Activated naive CD4-positive, alpha-beta T cell treated with anti-CD3 and anti-CD28 coated beads, Interleukin-2, amount 10 ng/mL, durations not matched to agents 7 days and 5 days (primary cell): Measurements from ENCODE around the gene LAMA2.
"Not testable (repeated sequence)": the region's sequence is repeated elsewhere in the genome, so short reads cannot be mapped to it uniquely, and the experiment has no call there.

Experiments used
- CTCF ChIA-PET: fragments of 350-600 bp; sonication (Branson Sonifier 250); formaldehyde crosslinking; loops from one replicate; lab custom pipeline; 2021; ENCODE audit warnings: antibody characterized with exemption; lab: Charles Lee
- DNase-seq: peaks from one replicate; pipeline ENCODE4 v3.0.0-alpha.2; 2020
- H3K27ac Mint-ChIP-seq: one replicate; pipeline ENCODE4 v1.8.0; 2021; ENCODE audit warnings: mild to moderate bottlenecking, moderate library complexity, mixed read lengths
- H3K27me3 Mint-ChIP-seq: one replicate; pipeline ENCODE4 v1.8.0; 2021; ENCODE audit warnings: mild to moderate bottlenecking, mixed read lengths
- H3K36me3 Mint-ChIP-seq: one replicate; pipeline ENCODE4 v1.8.0; 2021; ENCODE audit warnings: mixed read lengths
- H3K4me1 Mint-ChIP-seq: one replicate; pipeline ENCODE4 v1.8.0; 2021; ENCODE audit warnings: mixed read lengths
- H3K4me3 Mint-ChIP-seq: one replicate; pipeline ENCODE4 v1.8.0; 2021; ENCODE audit warnings: mild to moderate bottlenecking, moderate library complexity, mixed read lengths
- H3K9me3 Mint-ChIP-seq: one replicate; pipeline ENCODE4 v1.8.0; 2021; ENCODE audit warnings: mixed read lengths

The LAMA2 gene

GRCh38 chr6:129050086-129050485, 167.1 kb downstream of the LAMA2 start:
- CTCF ChIA-PET, result no interaction called here
- Mint-ChIP-seq H3K4me3 (no peak overlapping the region), H3K27ac (no peak overlapping the region), H3K36me3 (no peaks in the 10 kb centered on the region), H3K9me3 (no peaks in the 10 kb centered on the region), H3K4me1 (no peaks in the 10 kb centered on the region), H3K27me3 (no peaks in the 10 kb centered on the region)
- DNase-seq, result no peak

- CTCF ChIA-PET, DNase-seq, H3K4me1 Mint-ChIP-seq, H3K27me3 Mint-ChIP-seq, H3K36me3 Mint-ChIP-seq, H3K4me3 Mint-ChIP-seq, H3K27ac Mint-ChIP-seq, H3K9me3 Mint-ChIP-seq: not testable (repeated sequence)
These were observed 170.2 kb downstream of the LAMA2 start for GRCh38 chr6:129053143-129053542.

GRCh38 chr6:129055796-129056195, 172.9 kb downstream of the LAMA2 start:
- no peak for DNase-seq

GRCh38 chr6:129059650-129060049, 176.7 kb downstream of the LAMA2 start:
- Mint-ChIP-seq H3K27ac (no peak overlapping the region), H3K4me1 (no peaks in the 10 kb centered on the region), H3K36me3 (no peaks in the 10 kb centered on the region), H3K4me3 (no peak overlapping the region), H3K27me3 (no peaks in the 10 kb centered on the region), H3K9me3 (no peaks in the 10 kb centered on the region)
- CTCF ChIA-PET, result no interaction called here
- DNase-seq, result no peak

More at GRCh38 chr6:129055796-129056195, 172.9 kb downstream of the LAMA2 start:
- Mint-ChIP-seq H3K27ac (no peak overlapping the region), H3K9me3 (no peaks in the 10 kb centered on the region), H3K36me3 (no peaks in the 10 kb centered on the region), H3K4me1 (no peaks in the 10 kb centered on the region), H3K27me3 (no peaks in the 10 kb centered on the region), H3K4me3 (no peak overlapping the region)
- CTCF ChIA-PET, result interaction anchor here (0.6 kb wide), 1 partner anchor 1732 kb away, joined by 3 read pairs; no protein-coding TSS in a partner anchor

GRCh38 chr6:129069006-129069405, 186.1 kb downstream of the LAMA2 start:
- Mint-ChIP-seq H3K36me3 (no peaks in the 10 kb centered on the region), H3K4me1 (no peaks in the 10 kb centered on the region), H3K27me3 (no peaks in the 10 kb centered on the region), H3K9me3 (no peaks in the 10 kb centered on the region), H3K4me3 (no peak overlapping the region), H3K27ac (no peak overlapping the region)
- CTCF ChIA-PET, result no interaction called here
- no peak for DNase-seq

GRCh38 chr6:129073051-129073450, 190.1 kb downstream of the LAMA2 start:
- Mint-ChIP-seq H3K36me3 (no peaks in the 10 kb centered on the region), H3K27ac (no peak overlapping the region), H3K4me3 (no peak overlapping the region), H3K9me3 (no peaks in the 10 kb centered on the region), H3K4me1 (no peaks in the 10 kb centered on the region), H3K27me3 (no peaks in the 10 kb centered on the region)
- no peak for DNase-seq
- CTCF ChIA-PET, result no interaction called here

GRCh38 chr6:129073691-129074395, 190.9 kb downstream of the LAMA2 start:
- CTCF ChIA-PET, result interaction anchor here (0.6 kb wide), 1 partner anchor 388 kb away, joined by 3 read pairs; no protein-coding TSS in a partner anchor
- no peaks in the 10 kb centered on the region for H3K9me3 Mint-ChIP-seq
- no peaks in the 10 kb centered on the region for H3K4me1 Mint-ChIP-seq
- H3K27me3 Mint-ChIP-seq, result no peaks in the 10 kb centered on the region
- H3K4me3 Mint-ChIP-seq, result no peak overlapping the region
- H3K36me3 Mint-ChIP-seq, result no peaks in the 10 kb centered on the region
- DNase-seq, result no peak
- no peak overlapping the region for H3K27ac Mint-ChIP-seq

- Mint-ChIP-seq H3K27ac (no peak overlapping the region), H3K36me3 (no peaks in the 10 kb centered on the region), H3K4me3 (no peak overlapping the region), H3K9me3 (no peaks in the 10 kb centered on the region), H3K27me3 (no peaks in the 10 kb centered on the region), H3K4me1 (no peaks in the 10 kb centered on the region)
- no peak for DNase-seq
- CTCF ChIA-PET, result no interaction called here
These were observed 201.5 kb downstream of the LAMA2 start for GRCh38 chr6:129084406-129084805.

- H3K36me3 Mint-ChIP-seq, H3K4me1 Mint-ChIP-seq, DNase-seq, H3K27ac Mint-ChIP-seq, H3K4me3 Mint-ChIP-seq, H3K9me3 Mint-ChIP-seq, H3K27me3 Mint-ChIP-seq, CTCF ChIA-PET: not testable (repeated sequence)
These were observed 205.5 kb downstream of the LAMA2 start for GRCh38 chr6:129088481-129088880.

- Mint-ChIP-seq H3K4me3 (no peak overlapping the region), H3K9me3 (no peaks in the 10 kb centered on the region), H3K27ac (no peak overlapping the region), H3K4me1 (no peaks in the 10 kb centered on the region), H3K36me3 (no peaks in the 10 kb centered on the region), H3K27me3 (no peaks in the 10 kb centered on the region)
- CTCF ChIA-PET, result no interaction called here
- no peak for DNase-seq
These were observed 206.4 kb downstream of the LAMA2 start for GRCh38 chr6:129089357-129089756.

- Mint-ChIP-seq H3K9me3 (no peaks in the 10 kb centered on the region), H3K36me3 (no peaks in the 10 kb centered on the region), H3K4me3 (no peak overlapping the region), H3K4me1 (no peaks in the 10 kb centered on the region), H3K27me3 (no peaks in the 10 kb centered on the region), H3K27ac (no peak overlapping the region)
- no peak for DNase-seq
- CTCF ChIA-PET, result no interaction called here
These were observed 211.2 kb downstream of the LAMA2 start for GRCh38 chr6:129094147-129094546.

GRCh38 chr6:129096651-129097290, 213.8 kb downstream of the LAMA2 start:
- Mint-ChIP-seq H3K4me3 (no peak overlapping the region), H3K27ac (no peak overlapping the region), H3K4me1 (no peaks in the 10 kb centered on the region), H3K9me3 (no peaks in the 10 kb centered on the region), H3K27me3 (no peaks in the 10 kb centered on the region), H3K36me3 (no peaks in the 10 kb centered on the region)
- CTCF ChIA-PET, result no interaction called here
- DNase-seq, result no peak

- Mint-ChIP-seq H3K36me3 (no peaks in the 10 kb centered on the region), H3K4me3 (no peak overlapping the region), H3K27ac (no peak overlapping the region), H3K4me1 (no peaks in the 10 kb centered on the region), H3K27me3 (no peaks in the 10 kb centered on the region), H3K9me3 (no peaks in the 10 kb centered on the region)
- no peak for DNase-seq
- CTCF ChIA-PET, result no interaction called here
These were observed 215.2 kb downstream of the LAMA2 start for GRCh38 chr6:129098061-129098553.

- H3K9me3 Mint-ChIP-seq, result no peaks in the 10 kb centered on the region
These were observed 216.8 kb downstream of the LAMA2 start for GRCh38 chr6:129099696-129100095.

GRCh38 chr6:129100164-129100563, 217.2 kb downstream of the LAMA2 start:
- H3K27me3 Mint-ChIP-seq, result no peaks in the 10 kb centered on the region
- CTCF ChIA-PET, result no interaction called here
- no peaks in the 10 kb centered on the region for H3K4me1 Mint-ChIP-seq
- H3K27ac Mint-ChIP-seq, result no peak overlapping the region
- no peak for DNase-seq
- H3K4me3 Mint-ChIP-seq, result no peak overlapping the region
- no peaks in the 10 kb centered on the region for H3K36me3 Mint-ChIP-seq
- H3K9me3 Mint-ChIP-seq, result no peaks in the 10 kb centered on the region

More at GRCh38 chr6:129099696-129100095, 216.8 kb downstream of the LAMA2 start:
- CTCF ChIA-PET, result no interaction called here
- no peaks in the 10 kb centered on the region for H3K36me3 Mint-ChIP-seq
- DNase-seq, result no peak
- no peak overlapping the region for H3K27ac Mint-ChIP-seq
- no peak overlapping the region for H3K4me3 Mint-ChIP-seq
- no peaks in the 10 kb centered on the region for H3K27me3 Mint-ChIP-seq
- no peaks in the 10 kb centered on the region for H3K4me1 Mint-ChIP-seq
